Measurements from ENCODE around the gene PLXNB3.

Gene PLXNB3

GRCh38 chrX:153818571-153819383, 54.7 kb downstream of the PLXNB3 start:
- peak; percentile 66 for DNase-seq

- DNase-seq: peak; percentile 46
Measured at GRCh38 chrX:153819384-153820040, 55.5 kb downstream of the PLXNB3 start.

- DNase-seq: no peak
Measured at GRCh38 chrX:153820601-153821000, 56.6 kb downstream of the PLXNB3 start.

- no peak for DNase-seq
Measured at GRCh38 chrX:153821066-153821465, 57.0 kb downstream of the PLXNB3 start.

- DNase-seq: no peak
Measured at GRCh38 chrX:153824348-153824747, 60.3 kb downstream of the PLXNB3 start.

GRCh38 chrX:153825042-153825441, 61.0 kb downstream of the PLXNB3 start:
- no peak for DNase-seq

Data from DMS53 (cell line).